Epithelial cell of esophagus (primary cell): ENCODE data around the gene CPA5.
A peak's percentile ranks its signal among the peaks of the same experiment; 100 is the strongest.

ENCODE experiments used
- DNase-seq: peaks from one replicate; pipeline ENCODE4 v3.0.0; 2010; ENCODE audit warnings: low read depth
- H3K4me3 ChIP-seq: 2 replicates; pipeline ENCODE4 v1.5.1; 2011; ENCODE audit warnings: mild to moderate bottlenecking, low read length, control low read depth
- TF ChIP-seq, protein P1 (sequence below): IDR thresholded peaks from 2 replicates; pipeline ENCODE4 v1.5.1; 2011; ENCODE audit warnings: low read depth, mild to moderate bottlenecking, low read length, control low read depth, inconsistent platforms; ENCODE audit not compliant: insufficient read depth; ENCODE audit errors: missing control alignments

The CPA5 gene

DNA sequence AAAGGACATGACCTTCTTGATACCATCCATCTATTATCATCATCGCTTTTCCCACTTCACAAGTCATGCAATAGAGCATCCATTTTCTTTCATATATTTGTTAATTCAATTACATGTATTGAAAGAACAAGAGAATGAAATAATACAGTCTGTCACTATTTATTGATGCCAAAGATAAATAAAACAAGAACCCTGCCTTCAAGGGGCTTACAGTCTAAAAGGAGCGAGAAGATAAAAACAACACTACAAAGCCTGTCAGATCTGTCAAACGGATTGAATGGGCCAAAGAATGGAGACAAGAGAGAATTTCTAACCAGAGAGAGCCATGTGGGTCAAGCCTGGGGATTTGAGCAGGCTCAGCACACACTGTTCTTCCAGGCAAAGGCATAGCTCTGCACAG is 15.9 kb downstream of the CPA5 start:
- no peak overlapping the region for H3K4me3 ChIP-seq
- TF ChIP-seq, protein P1, sequence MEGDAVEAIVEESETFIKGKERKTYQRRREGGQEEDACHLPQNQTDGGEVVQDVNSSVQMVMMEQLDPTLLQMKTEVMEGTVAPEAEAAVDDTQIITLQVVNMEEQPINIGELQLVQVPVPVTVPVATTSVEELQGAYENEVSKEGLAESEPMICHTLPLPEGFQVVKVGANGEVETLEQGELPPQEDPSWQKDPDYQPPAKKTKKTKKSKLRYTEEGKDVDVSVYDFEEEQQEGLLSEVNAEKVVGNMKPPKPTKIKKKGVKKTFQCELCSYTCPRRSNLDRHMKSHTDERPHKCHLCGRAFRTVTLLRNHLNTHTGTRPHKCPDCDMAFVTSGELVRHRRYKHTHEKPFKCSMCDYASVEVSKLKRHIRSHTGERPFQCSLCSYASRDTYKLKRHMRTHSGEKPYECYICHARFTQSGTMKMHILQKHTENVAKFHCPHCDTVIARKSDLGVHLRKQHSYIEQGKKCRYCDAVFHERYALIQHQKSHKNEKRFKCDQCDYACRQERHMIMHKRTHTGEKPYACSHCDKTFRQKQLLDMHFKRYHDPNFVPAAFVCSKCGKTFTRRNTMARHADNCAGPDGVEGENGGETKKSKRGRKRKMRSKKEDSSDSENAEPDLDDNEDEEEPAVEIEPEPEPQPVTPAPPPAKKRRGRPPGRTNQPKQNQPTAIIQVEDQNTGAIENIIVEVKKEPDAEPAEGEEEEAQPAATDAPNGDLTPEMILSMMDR = no peak
- no peak for DNase-seq

DNA sequence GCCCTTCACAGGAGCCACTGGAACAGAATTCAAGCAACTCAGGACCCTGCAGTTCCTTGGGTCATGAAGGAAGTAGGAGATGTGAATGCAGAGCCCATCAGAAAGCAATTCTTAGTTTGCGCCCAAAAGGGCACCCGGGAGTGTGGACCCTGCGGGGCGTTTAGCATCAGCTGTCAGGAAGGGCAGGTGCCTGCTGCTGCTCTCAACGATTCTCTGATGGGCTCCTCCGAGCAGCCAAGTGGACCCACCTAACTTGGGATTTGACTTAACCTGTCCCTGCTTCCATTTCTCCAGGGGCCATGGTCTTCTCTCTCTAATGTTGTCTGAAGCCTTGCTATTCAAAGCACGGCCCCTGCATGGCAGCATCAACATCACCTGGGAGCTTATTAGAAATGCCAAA is 17.1 kb downstream of the CPA5 start:
- TF ChIP-seq, protein P1 = no peak
- no peak overlapping the region for H3K4me3 ChIP-seq

DNA sequence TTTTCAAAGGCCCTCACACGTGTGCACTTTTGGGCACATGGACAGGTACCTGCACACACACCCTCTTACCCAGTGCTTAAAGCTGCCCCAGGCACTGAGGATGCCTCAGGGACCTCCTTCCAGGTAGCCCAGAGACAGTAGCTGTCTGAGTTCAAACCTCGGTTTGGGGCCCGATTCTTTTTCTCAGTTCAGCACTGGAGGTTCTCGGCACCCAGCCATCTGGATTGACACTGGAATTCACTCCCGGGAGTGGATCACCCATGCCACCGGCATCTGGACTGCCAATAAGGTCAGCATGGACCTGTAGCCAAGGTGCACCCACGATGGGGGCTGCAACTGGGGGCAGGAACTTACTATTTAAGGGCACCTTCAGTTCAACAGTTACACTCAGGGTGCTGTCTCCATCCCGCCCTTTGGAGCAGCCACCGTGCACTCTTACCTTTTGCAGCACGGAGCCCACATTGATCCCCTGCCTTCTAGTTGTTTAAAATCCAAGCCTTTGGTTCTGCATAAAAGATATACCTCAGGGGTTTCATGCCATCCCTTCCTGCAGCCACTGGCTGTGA is 17.7 kb downstream of the CPA5 start:
- no peak for DNase-seq
- H3K4me3 ChIP-seq = no peak overlapping the region
- TF ChIP-seq, protein P1 = no peak

More for the DNA sequence above, 17.1 kb downstream of the CPA5 start:
- DNase-seq = no peak

DNA sequence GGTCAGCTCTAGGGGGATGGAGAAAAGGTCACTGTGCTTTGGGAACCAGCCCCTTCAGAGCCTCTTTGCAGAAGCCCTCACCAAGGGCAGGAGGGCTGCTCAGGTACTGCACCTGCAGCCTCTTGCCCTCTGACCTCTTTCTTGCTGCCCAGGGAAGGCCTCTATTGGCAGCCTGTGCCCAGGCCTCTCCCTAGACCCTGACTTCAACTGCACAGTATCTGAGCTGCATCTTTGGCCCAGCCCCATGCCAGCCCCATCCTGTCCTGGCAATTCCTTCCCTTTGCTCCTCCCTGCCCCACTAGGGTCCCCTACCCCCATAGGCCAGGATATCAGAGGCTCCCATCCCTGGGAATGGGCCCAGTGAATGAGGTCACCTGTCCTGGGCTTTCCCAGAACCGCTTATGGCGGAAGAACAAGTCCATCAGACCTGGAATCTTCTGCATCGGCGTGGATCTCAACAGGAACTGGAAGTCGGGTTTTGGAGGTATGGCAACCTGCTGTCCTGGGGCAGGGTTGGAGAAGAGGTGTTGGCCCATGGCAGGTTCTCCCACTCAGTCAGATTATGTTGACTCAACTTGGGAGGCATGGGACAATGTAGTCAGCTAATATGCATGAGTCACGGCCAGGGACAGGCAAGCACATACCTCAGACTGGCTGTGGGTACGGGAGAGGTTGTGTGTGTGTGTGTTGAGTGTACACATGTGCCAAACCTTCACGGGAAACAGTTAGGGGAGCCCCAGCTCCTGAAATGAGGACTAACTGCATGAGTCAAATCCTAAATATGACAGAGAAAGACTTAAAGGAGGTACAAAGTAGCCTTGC is 18.6 kb downstream of the CPA5 start:
- H3K4me3 ChIP-seq = no peak overlapping the region
- TF ChIP-seq, protein P1 = no peak
- peak; percentile 99 for DNase-seq

DNA sequence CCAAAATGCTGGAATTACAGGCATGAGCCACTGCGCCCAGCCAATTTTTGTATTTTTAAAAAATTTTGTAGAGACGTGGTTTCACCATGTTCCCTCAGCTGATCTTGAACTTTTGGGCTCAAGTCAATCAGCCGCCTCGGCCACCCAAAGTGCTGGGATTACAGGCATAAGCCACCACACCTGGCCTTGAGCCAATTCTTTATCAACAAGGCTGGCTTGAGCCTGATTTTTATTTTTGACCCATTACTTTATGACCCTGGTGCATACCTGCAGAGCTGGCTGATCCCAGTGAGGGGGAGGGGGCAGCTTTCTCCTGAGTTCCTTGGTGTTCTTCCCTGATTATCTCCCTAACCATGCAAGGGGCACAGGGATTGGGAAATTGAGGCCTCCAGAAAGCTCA is 19.8 kb downstream of the CPA5 start:
- no peak overlapping the region for H3K4me3 ChIP-seq
- TF ChIP-seq, protein P1 = no peak
- DNase-seq = no peak

DNA sequence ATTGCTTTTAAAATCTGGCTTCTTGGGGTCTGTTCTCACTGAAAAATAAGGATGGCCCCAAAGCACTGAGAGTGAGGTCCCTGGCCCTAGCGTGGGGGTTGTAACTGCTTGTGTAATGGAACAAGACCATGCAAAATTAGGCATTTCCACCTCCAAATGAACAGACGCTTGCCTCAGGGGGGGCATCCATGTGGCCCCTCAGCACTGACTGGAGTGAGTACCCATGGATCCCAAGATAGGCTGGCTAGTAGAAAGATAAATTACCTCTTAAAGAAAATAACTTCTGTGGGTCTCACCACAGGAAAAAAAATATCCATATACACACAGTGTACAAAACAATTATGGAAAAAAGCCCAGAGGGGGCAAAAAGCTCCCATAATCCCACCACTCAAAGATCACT is 20.5 kb downstream of the CPA5 start:
- TF ChIP-seq, protein P1 = no peak
- DNase-seq = no peak
- H3K4me3 ChIP-seq = no peak overlapping the region
